C1 segment of cervical spinal cord (tissue), 14 donors: ENCODE results near the gene FZD2.

Source experiments
- DNase-seq, 14 donors: peaks; one replicate each; lab custom pipeline; 2025; lab: John Stamatoyannopoulos, UW

FZD2 gene

GRCh38 chr17:44607836-44608690 is 50.8 kb downstream of the FZD2 start:
- DNase-seq: no peak

DNA sequence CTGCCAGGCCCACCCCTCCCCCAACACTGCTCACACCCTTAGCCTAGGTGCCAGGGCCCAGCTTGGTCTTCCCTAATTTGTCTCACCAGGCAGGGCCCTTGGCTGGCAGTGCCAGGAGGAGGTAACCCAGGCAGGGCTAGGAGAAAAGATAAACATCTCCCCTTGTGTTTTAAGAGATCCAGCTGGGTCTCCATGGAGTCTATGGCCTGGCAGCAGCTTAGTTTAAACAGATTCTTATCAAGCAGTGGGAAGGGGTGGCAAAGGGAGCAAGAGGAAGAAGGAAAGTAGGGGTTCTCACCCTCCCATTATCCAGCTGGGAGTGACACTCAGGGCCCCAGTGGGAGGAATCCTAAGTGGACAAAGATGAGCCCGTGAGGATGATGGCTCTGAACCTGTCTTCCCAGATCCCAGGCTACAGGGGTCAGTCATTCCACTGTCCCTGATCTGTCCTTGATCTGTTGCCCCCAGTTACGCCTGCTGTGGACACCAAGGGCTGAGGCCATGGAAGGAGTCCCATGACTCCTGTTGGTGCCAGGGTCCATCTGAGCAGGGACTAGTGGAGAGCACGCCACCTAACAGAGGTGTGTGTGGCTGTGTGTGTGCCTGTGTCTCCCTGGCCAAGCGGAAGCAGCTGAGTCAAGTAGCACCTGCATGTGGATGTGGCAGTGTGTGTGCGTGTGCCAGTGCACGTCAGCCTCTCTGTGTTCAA is 51.6 kb downstream of the FZD2 start:
- DNase-seq: no peak

DNA sequence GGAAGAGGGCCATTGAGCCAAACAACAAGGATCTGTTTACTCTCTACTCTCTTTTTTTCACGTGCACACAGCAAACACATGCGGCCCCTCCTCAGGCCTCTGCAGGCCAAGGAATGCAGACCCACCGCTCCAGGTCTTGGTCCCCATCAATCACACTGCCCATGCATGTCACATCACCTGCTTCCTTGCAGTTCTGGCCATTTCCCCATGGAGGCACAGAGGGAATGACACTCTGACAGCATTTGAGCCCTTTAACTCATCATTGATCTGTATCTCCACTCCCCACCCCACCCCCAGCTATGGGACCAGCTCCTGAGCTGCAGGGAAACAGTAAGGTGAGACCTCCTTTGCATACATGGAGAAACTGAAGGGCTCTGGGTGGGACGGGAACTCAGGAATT is 53.0 kb downstream of the FZD2 start:
- DNase-seq: no peak
